NCI-H748 treated with DMSO at 0.1 percent for 48 hours (cell line): ENCODE measurements around the gene UBR1.
A peak's percentile ranks its signal among the peaks of the same experiment; 100 is the strongest.
"Not testable (repeated sequence)": the region's sequence is repeated elsewhere in the genome, so short reads cannot be mapped to it uniquely, and the experiment has no call there.

ENCODE experiments used
- DNase-seq: peaks from one replicate; lab custom pipeline; 2025; lab: John Stamatoyannopoulos, UW

Gene UBR1

DNA sequence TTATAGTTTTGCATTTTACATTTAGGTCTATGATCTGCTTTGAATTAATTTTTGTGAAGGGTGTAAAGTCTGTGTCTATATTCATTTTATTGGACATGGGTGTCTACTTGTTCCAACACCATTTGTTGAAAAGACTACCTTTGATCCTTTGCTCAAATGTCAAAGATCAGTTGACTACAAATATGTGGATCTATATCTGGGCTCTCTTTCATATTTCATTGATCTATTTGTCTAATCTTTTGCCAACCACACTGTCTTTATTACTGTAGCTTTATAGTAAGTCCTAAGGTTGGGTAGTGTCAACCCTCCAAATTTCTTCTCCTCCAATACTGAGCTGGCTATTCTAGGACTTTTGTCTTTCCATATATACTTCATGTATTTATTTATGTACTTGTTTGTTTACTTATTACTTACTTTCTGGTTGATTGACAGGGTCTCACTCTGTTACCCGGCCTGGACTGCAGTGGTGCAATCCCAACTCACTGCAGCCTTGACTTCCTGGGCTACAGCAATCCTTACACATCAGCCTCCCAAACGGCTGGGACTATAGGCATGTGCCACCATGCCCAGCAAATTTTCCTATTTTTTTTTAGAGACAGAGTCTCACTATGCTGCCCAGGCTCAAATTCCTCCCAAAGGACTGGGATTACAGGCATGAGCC is 131.5 kb downstream of the UBR1 start:
- no peak for DNase-seq

GRCh38 chr15:42973114-42973513 is 132.7 kb downstream of the UBR1 start:
- DNase-seq, result no peak

GRCh38 chr15:42971830-42972229 is 134.0 kb downstream of the UBR1 start:
- no peak for DNase-seq

DNA sequence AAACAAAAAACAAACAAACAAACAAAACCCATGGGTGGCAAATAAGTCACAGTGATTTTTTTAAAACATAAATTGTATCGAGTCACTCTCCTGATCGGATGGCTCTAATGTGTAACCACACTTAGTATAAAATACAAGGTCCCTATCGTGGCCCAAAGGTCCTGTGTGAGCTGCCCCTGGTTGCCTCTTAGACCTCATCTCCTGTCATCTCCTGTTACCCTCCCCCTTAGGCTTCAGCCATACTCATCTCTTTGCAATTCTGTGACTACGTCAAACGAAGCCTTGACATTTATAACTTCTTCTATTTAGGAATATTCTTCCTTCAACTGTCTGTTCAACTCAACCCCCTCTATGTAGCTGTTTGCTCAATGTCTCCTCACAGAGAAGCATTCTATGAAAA is 141.4 kb downstream of the UBR1 start:
- no peak for DNase-seq

DNA sequence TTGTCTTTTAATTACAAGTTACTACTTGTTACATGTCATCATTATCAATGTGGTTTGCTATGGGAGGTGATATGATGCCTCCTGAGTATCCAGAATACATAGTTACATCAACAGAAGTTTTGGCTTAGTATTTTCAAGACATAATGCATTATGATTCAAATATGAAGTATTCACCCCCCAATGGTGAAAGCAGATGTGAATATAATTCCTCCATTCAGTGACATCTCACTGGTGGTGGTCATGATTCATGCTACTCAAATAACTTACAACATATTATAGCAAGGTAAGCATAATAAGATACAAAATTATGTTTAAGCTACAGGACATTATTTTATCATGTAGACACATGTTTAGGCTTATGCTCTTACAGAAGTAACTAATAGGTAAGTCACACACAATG is 150.3 kb downstream of the UBR1 start:
- no peak for DNase-seq

DNA sequence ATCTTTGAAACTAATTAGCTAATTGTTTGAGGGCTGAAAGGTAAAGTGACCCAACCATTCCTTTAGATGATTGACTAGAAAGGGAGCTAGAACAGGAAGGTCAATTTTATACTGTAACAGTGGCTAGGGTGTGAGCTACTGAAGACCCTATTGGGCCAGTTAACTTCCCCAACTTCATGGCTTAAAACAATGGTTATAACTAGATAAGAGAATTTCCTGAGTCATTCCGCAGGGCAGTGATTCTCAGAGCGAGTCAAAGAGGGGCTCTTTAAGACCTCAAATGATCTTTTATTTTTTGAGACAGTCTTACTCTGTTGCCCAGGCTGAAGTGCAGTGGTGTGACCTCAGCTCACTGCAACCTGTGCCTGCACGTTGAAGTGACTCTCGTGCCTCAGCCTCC is 151.5 kb downstream of the UBR1 start:
- DNase-seq, result no peak

- not testable (repeated sequence) for DNase-seq
These were observed 156.9 kb downstream of the UBR1 start for GRCh38 chr15:42948898-42949297.

DNA sequence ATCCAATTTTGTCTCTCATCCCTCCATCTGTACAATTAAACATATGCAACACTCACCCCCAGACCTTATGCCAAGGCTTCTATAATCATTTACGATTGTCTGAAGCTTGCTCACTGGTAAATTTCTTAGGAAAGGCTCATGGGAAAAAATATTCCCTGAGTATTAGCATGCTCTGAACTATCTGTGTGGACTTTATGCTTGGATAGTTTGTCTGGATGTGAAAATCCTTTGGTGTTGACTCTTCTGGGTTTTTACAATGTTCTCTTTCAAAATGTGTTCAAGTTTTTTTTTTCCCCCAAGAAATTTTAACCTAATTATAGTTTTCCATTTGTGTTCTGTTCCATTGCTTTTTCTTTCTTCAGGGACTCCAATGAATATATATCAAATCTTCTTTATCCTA is 165.3 kb downstream of the UBR1 start:
- DNase-seq, result no peak

GRCh38 chr15:42939841-42940240 is 166.0 kb downstream of the UBR1 start:
- DNase-seq, result no peak

DNA sequence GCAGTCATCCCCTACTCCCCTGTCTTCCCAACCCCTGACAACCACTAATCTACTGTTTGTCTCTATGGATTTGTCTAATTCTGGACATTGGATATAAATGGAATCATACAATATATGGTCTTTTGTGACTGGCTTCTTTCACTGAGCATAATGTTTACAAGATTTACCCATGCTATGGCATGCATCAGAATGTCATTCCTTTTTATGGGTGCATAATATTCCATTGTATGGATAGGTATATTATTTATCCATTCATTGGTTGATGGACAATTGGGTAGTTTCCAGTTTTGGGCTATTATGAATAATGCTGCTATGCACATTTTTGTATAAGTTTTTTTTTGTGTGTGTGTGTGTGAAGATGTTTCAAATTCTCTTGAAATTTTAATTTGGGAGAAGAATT is 168.7 kb downstream of the UBR1 start:
- DNase-seq, result no peak

GRCh38 chr15:42933886-42934667 is 171.8 kb downstream of the UBR1 start:
- DNase-seq, result no peak

DNA sequence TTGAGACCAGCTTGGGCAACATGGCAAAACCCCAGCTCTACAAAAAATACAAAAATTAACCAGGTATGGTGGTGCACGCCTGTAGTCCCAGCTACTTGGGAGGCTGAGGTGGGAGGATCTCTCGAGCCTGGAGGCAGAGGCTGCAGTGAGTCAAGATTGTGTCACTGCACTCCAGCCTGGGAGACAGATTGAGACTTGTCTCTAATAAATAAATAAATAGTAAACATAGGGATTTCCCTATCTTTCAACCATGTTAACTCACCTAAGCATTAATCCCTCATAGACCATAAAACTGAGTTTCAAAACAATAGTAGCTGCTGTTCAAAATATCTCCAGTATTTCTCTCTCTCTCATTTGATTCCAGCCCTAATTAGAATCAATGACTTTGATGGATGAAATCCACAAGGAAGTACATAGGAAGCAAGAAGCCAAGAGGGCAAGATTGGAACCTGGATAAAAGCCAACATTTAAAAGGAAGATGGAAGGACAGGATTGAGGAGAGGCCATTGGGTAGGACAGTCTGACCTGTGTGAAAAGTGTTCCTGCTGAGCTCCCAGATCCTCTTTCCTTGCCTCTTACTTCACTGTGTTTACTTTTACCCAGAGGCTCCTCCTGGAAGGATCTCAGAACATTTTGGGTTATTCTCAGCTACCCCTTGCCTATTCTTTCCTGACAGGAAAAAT is 172.9 kb downstream of the UBR1 start:
- DNase-seq, result no peak

GRCh38 chr15:42931702-42932486 is 173.9 kb downstream of the UBR1 start:
- no peak for DNase-seq

GRCh38 chr15:42929306-42929848 is 176.5 kb downstream of the UBR1 start:
- DNase-seq, result no peak

DNA sequence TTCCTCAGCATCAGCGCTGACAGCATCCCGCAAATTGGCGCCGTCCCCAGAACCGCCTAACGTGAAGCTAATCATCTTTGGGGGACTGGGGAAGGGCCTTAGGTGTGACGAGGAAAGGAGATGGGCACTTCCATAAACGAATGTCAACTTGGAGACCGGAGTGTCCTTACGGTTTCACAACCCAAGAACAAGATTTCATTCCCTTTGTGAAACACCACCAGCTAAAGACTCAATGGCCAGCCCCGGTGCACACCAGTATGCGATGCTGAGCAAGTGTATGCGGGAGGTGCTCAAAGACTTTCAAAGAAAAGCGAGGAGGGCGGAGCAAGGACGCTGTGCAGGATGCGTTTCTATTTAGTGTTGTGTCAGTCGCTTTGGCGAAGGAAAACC is 184.5 kb downstream of the UBR1 start:
- peak; percentile 1 for DNase-seq

DNA sequence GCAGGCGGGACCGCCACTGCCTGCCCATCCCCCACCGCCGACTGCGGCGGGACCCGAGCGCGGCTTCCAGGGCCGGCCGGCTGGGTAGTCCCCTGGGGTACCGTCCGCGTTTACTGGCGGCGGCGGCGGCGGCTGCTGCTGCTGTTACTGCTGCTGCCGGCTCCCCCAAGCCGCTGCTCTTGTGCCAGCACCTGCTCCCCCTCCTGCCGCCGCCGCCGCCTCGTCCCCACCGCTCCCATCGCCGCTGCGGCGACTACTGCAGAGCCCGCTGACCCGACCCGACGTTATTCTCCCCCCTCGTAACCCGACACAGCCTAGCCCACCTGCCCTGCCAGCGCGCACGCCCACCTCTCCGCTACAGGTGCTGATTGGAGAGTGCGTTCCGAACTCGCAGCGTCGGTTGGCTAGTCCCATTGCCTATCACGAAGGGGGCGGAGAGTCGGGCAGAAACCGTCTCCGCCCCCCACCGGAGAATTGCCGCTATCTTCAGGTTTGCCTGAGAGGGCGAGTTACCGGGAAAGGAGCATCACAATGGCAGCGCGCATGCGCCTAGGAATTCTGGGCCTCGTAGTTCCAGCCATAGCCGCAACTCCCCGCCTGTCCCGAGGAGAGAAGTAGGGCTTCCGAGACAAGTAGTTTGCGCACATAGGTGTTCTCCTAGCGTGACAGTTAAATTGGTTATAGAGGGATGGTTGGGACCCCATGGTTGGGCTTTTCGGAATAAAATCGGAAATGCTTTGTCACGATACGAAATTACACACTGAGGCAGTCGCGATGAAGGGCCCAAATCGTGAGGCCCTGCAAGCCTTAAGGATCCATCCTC is 185.1 kb downstream of the UBR1 start, which contains the start of gene TTBK2:
Gene TTBK2 (minus strand): TSS at position 260 of the 823 bp plus-strand sequence. CDS start 42,161 bp downstream, outside the sequence.
- peak; percentile 94 for DNase-seq

GRCh38 chr15:42919799-42920518 is 185.9 kb downstream of the UBR1 start:
- DNase-seq, result peak; percentile 1

- no peak for DNase-seq
These were observed 186.5 kb downstream of the UBR1 start for GRCh38 chr15:42919308-42919707.

DNA sequence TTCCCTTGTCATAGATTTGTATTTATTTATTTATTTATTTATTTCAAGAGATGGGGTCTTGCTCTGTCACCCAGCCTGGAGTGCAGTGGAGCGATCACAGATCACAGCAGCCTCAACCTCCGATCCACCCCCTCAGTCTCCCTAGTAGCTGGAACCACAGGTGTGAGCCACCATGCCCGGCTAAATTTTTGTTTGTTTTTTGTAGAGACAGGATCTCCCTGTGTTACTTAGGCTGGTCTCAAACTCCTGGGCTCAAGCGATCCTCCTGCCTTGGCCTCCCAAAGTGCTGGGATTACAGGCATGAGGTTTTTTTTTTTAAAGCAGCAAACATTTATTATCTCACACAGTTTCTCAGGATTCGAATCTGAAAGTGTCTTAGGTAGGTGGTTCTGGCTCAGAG is 187.8 kb downstream of the UBR1 start:
- no peak for DNase-seq

- DNase-seq, result no peak
These were observed 190.1 kb downstream of the UBR1 start for GRCh38 chr15:42915654-42916315.
